RWPE1 (cell line): ENCODE results near the gene RTL3.

ENCODE experiments used
- CTCF ChIA-PET: fragments of 350-600 bp; sonication (Branson Sonifier 250); formaldehyde crosslinking; extraction: SDS; loops from one replicate; lab custom pipeline; 2021; lab: Yijun Ruan, JAX
- POLR2A ChIA-PET: fragments of 400-600 bp; formaldehyde crosslinking; extraction: SDS; loops from one replicate; lab custom pipeline; 2020; ENCODE audit warnings: antibody characterized with exemption; ENCODE audit not compliant: low non-redundant PET; lab: Yijun Ruan, JAX
- DNase-seq: peaks from one replicate; pipeline ENCODE4 v3.0.0; 2012; ENCODE audit warnings: low spot score
- H3K27ac ChIP-seq: fragments of 450-650 bp; 2 replicates; pipeline ENCODE4 v1.5.1; 2017
- TF ChIP-seq, protein P1 (sequence below): fragments of 450-650 bp; conservative IDR thresholded peaks from 2 replicates; pipeline ENCODE4 v1.5.1; 2017; ENCODE audit warnings: low read depth, mild to moderate bottlenecking

RTL3 gene

DNA sequence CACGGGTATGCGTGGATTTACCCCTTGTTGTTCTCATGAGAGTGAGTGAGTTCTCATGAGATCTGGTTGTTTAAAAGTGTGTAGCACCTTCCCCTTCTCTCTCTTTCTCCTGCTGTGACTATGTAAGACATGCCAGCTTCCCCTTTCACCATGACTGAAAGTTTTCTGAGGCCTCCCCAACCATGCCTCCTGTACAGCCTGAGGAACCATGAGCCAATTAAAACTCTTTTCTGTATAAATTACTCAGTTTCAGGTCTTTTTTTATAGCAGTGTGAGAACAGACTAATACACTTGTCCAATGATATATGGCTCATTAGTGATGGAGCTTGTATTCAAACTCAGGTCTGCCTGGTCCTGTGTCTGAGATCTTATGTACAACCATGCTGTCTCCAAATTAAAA is 28.5 kb upstream of the RTL3 start:
- ChIA-PET CTCF (no interaction called here), POLR2A (no interaction called here)
- H3K27ac ChIP-seq, result no peak overlapping the region
- TF ChIP-seq, protein P1, sequence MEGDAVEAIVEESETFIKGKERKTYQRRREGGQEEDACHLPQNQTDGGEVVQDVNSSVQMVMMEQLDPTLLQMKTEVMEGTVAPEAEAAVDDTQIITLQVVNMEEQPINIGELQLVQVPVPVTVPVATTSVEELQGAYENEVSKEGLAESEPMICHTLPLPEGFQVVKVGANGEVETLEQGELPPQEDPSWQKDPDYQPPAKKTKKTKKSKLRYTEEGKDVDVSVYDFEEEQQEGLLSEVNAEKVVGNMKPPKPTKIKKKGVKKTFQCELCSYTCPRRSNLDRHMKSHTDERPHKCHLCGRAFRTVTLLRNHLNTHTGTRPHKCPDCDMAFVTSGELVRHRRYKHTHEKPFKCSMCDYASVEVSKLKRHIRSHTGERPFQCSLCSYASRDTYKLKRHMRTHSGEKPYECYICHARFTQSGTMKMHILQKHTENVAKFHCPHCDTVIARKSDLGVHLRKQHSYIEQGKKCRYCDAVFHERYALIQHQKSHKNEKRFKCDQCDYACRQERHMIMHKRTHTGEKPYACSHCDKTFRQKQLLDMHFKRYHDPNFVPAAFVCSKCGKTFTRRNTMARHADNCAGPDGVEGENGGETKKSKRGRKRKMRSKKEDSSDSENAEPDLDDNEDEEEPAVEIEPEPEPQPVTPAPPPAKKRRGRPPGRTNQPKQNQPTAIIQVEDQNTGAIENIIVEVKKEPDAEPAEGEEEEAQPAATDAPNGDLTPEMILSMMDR, result no peak
- no peak for DNase-seq

DNA sequence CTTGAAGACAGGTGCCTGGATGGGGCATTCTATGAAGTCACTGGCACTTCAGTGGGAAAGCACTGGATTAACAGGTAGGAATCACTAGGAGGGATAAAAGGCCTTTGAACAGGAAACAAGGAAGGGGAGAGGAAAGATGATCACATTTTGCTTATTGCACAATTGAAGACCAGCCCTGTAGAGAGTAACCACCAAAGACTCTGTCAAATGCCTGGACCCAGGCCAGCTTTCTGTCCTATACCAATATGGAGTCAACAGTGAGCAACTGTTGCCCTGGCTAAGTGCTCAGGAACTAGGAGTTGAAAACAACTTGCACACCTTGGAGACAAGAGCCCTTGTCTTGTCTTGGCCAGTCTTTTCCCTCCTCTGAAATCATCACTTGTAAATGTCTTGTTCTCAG is 14.1 kb upstream of the RTL3 start:
- no peak overlapping the region for H3K27ac ChIP-seq
- DNase-seq, result no peak
- ChIA-PET CTCF (no interaction called here), POLR2A (no interaction called here)
- TF ChIP-seq, protein P1, result no peak

DNA sequence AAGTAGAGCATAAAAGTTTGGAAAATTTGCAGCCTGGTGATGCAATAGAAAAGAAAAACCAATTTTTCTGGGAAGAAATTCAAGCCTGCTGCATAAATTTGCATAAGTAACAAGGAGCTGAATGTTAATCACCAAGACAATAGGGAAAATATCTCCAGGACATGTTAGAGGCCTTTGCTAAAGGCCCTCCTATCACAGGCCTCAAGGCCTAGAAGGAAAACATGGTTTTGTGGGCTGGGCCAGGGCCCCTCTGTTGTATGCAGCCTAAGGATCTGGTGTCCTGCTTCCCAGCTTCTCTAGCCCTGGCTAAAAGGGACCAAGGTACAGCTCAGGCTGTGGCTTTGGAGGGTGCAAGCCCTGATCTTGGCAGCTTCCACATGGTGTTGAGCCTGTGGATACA is 6.2 kb upstream of the RTL3 start:
- ChIA-PET POLR2A (no interaction called here), CTCF (no interaction called here)
- DNase-seq, result no peak
- no peak overlapping the region for H3K27ac ChIP-seq
- TF ChIP-seq, protein P1, result no peak

DNA sequence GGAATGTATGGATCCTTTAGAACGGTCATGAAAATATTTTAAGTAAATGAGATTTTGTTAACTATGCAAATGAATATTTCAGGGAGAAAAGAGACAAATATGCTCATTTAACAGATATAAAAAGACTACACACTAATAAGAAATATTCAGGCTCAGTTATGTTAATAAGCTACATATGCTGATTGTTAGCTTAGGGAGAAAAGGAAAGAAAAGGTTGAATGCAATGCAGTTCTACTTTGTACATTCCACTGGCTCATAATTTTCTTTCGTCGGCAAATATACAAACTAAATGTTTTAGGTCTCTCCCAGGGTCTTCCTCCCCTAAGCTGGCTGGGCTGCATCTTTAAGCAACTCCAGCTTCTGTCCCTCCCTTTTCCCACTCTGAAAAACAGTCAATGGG is 2.7 kb upstream of the RTL3 start:
- POLR2A ChIA-PET, result no interaction called here
- H3K27ac ChIP-seq, result no peak overlapping the region
- DNase-seq, result no peak
- CTCF ChIA-PET, result no interaction called here
- TF ChIP-seq, protein P1, result no peak

DNA sequence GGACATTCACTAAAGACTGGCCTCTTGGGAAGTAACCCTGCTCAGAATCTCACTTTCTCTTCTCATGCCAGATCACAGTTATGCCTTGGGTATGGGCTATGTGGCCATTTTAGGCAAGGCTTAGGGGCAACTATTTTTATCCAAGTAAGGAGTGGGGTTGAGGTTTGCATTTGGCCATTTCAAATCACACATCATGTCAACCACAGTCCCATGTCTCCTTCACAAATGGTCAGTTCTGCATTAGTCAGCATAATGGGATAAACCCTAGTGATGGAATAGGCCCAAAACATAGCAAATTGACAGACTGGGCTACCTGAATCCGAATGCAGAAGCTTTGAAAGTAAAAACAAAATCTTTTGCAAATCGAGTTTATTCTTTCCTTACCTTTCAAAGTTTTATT is 827 bp upstream of the RTL3 start:
- CTCF ChIA-PET, result no interaction called here
- POLR2A ChIA-PET, result no interaction called here
- no peak for DNase-seq
- H3K27ac ChIP-seq, result no peak overlapping the region
- TF ChIP-seq, protein P1, result no peak

DNA sequence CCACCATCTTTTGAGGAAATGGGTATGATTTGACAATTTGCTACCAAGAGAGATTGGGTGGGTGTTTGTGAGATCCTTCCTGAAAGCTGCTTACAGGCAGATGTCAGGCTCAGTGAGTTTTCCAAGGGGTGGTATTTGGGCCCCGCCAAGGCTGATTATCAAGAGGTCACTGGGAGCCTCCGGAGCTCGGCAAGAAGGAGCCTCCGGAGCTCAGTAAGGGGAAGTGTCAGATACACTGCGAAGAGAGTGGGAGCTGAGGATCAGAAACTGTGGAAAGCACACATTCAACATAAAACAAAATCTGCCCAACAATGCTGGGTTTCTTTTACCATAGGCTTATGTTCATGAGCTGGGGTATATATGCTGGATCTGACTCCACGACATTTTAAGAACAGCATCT is 714 bp downstream of the RTL3 start:
- POLR2A ChIA-PET, result no interaction called here
- no peak overlapping the region for H3K27ac ChIP-seq
- CTCF ChIA-PET, result no interaction called here
- DNase-seq, result no peak
- TF ChIP-seq, protein P1, result no peak

DNA sequence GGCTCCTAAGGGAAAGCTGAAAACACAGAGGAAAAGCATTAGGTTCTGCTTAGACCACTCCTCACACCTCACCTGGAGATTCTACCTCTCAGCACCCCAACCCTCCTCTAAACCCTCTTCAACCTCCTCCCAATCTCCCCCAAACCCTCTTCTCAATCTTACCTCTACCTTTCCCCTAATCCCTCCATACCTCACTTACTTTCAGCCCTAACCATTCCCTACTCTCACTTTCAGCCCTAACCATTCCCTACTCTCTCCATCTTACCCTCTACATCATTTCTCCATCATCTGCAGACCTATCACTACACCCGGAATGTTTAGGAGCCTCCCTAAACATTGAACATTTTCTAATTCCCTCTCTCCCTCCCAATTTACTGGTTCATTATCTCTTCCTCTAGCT is 3.5 kb downstream of the RTL3 start:
- TF ChIP-seq, protein P1, result no peak
- no peak for DNase-seq
- no peak overlapping the region for H3K27ac ChIP-seq
- ChIA-PET CTCF (no interaction called here), POLR2A (no interaction called here)
